ENCODE results near the gene COA3.

Gene COA3

DNA sequence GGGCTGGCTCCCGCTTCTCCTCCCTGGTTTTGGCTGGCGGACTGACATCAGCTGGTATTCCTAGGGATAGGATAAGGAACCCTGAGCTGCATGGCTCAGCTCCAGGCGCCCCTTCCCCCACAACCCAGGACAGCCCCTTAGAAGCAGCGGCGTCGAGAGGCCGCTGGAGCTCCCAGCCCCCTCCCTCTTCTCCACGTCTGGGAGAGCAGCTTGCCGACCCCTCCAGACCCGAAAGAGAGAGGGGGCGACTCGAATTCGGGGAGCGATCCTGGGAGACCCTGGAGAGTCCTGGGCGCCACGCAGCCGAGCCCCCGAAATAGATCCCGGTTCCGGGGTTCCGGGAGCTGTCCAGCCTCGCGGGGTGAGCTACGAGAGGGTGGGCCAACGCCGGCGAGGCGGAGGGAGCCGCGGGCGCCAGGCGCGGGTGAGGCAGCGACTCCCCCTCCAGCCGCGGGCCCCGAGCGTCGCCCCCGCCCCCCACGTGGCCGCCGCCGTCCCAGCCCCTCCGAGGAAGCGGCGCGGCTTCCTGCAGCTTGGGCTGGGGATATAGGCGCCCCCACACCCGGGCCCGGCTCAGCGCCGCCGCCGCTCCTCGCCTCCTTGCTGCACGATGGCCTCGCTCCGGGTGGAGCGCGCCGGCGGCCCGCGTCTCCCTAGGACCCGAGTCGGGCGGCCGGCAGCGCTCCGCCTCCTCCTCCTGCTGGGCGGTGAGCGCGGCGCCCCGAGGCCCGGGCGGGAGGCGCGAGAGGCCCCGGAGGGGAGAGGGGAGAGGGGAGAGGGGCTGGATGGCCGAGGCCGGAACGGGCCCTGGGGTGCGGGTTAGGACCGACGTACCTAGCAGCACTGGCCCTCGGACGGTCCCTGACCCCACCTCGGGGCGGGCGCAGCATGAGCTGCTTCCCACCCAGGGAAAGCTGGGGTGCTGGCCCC, 37.6 kb downstream of the COA3 start, which contains the start of gene RAMP2:
Gene RAMP2 (plus strand): TSS at position 576 of the 930 bp plus-strand sequence. CDS start 35 bp downstream, at position 611.
- CTCF ChIA-PET: interaction anchor here (0.8 to 1.6 kb wide), 3 partner anchors 15 to 183 kb away, joined by 3 to 5 read pairs (median 4); no protein-coding TSS in a partner anchor
- no peak for DNase-seq (ENCODE audit: low spot score)
- POLR2A ChIA-PET (ENCODE audit: low non-redundant PET): interaction anchor here (0.5 kb wide), 1 partner anchor 31 kb away, joined by 4 read pairs; no protein-coding TSS in a partner anchor
- H3K27ac ChIP-seq: no peak within 1 kb of the TSS
- TF ChIP-seq, protein P1, sequence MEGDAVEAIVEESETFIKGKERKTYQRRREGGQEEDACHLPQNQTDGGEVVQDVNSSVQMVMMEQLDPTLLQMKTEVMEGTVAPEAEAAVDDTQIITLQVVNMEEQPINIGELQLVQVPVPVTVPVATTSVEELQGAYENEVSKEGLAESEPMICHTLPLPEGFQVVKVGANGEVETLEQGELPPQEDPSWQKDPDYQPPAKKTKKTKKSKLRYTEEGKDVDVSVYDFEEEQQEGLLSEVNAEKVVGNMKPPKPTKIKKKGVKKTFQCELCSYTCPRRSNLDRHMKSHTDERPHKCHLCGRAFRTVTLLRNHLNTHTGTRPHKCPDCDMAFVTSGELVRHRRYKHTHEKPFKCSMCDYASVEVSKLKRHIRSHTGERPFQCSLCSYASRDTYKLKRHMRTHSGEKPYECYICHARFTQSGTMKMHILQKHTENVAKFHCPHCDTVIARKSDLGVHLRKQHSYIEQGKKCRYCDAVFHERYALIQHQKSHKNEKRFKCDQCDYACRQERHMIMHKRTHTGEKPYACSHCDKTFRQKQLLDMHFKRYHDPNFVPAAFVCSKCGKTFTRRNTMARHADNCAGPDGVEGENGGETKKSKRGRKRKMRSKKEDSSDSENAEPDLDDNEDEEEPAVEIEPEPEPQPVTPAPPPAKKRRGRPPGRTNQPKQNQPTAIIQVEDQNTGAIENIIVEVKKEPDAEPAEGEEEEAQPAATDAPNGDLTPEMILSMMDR (conservative IDR thresholded peaks at IDR 0.05; ENCODE audit: low read depth): no peak

DNA sequence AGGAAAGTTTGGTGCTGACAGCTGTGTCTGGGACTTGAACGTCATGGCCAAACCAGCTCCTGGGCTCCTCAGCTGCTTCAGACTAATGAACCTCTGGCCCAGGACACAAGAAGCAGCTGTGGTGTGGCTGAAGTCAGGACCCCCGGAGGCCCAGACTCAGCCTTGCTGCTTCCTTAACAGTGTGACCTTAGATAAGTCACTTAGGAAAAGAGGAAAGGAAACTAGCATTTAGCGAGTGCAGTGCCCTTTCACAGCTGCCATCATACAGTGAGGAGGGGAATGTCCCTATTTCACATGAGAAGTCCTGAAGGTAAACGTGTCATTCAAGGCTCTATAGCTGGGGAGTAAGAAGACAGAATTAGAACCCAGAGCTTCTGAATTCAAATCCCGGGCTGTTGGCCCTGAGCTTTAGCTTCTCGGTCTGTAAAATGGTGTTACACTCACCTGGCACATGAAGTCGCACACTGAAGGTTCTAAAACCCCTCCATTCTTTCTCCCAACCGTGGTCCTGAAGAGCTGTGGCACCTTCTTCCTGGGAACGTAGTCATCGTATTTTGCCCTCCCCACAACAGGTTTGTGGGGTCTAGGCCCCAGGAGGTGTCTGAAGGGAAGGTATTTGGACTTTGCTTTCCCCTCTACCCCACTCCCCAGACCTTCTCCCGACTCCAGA, 38.4 kb downstream of the COA3 start:
- POLR2A ChIA-PET (ENCODE audit: low non-redundant PET): interaction anchor here (0.5 kb wide), 2 partner anchors 32 to 182 kb away, joined by 3 to 4 read pairs; no protein-coding TSS in a partner anchor
- CTCF ChIA-PET: interaction anchor here (0.8 kb wide), 1 partner anchor 25 kb away, joined by 3 read pairs; no protein-coding TSS in a partner anchor
- TF ChIP-seq, protein P1 (conservative IDR thresholded peaks at IDR 0.05; ENCODE audit: low read depth): no peak
- DNase-seq (ENCODE audit: low spot score): no peak
- no peak overlapping the region for H3K27ac ChIP-seq

DNA sequence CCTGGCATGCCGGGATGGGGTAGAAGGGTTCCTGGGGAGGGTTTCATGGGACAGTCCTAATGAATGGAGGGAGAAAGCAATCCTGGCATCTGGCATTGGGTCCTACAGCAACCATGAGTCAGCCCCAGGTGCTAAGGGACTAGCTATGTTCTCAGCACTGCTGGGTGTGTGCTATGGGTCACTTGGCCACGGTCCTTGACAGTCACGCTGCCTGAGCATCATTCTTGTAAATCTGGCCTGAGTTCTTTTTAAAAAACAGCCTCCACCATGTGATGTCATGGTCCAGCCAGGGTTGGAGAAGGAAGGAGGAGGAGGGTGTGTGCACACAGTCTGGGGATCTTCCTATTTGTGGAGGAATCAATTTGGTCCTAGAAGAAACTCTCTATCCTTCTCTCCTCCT, 43.7 kb downstream of the COA3 start:
- ChIA-PET CTCF (no interaction called here), POLR2A (ENCODE audit: low non-redundant PET) (interaction anchor here (0.7 kb wide), 1 partner anchor 9 kb away, joined by 4 read pairs; no protein-coding TSS in a partner anchor)
- TF ChIP-seq, protein P1 (conservative IDR thresholded peaks at IDR 0.05; ENCODE audit: low read depth): no peak
- DNase-seq (ENCODE audit: low spot score): peak; percentile 12
- H3K27ac ChIP-seq: peak overlapping the region; percentile 66

DNA sequence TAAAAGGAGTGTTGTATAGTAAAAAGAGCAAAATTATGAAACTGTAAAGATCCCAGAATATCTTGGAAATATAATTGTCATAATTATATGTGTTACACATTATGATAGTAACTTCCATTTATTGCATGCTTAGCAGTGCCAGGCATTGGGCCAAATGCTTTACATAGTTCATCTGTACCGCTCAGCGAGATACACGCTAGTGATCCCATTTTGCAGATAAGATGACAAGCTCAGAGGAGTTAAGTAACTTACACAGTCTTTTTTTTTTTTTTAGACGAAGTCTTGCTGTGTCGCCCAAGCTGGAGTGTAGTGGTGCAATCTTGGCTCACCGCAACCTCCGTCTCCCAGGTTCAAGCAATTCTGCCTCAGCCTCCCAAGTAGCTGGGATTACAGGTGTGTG, 46.9 kb downstream of the COA3 start:
- TF ChIP-seq, protein P1 (conservative IDR thresholded peaks at IDR 0.05; ENCODE audit: low read depth): no peak
- CTCF ChIA-PET: no interaction called here
- no peak overlapping the region for H3K27ac ChIP-seq
- DNase-seq (ENCODE audit: low spot score): no peak
- POLR2A ChIA-PET (ENCODE audit: low non-redundant PET): no interaction called here

DNA sequence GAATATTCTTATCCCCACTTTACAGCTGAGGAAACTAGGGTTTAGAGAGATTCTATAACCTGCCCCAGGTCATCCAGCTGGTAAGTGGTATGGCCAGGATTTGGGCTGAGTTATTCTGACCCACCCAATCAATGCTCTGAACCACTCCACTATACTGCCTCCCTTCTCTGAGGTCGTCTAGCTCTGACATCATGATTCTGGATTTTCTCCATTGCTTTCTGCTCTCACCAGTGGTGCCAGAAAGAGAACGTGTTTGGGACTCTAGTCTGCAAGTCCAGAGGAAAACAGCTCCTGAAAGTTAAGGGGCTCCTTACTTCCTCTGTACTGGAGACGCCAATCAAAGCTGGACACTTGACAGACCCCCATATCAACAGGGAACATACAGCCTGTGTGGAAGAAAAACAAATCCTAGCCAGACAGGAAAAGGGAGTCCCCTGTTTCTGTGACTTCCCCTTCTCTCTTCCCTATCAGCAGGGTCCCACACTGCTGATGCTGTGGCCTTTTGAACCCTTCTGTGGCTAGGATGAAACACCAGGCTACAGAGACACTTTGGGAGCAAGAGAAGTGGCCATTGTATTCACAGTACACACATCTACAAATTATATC, 47.7 kb downstream of the COA3 start:
- CTCF ChIA-PET: interaction anchor here (0.5 kb wide), 1 partner anchor 12 kb away, joined by 3 read pairs; no protein-coding TSS in a partner anchor
- no peak overlapping the region for H3K27ac ChIP-seq
- POLR2A ChIA-PET (ENCODE audit: low non-redundant PET): no interaction called here
- no peak for DNase-seq (ENCODE audit: low spot score)
- TF ChIP-seq, protein P1 (conservative IDR thresholded peaks at IDR 0.05; ENCODE audit: low read depth): no peak
